ENCODE data around the gene SELENOO.
A peak's percentile ranks its signal among the peaks of the same experiment; 100 is the strongest.

DNA sequence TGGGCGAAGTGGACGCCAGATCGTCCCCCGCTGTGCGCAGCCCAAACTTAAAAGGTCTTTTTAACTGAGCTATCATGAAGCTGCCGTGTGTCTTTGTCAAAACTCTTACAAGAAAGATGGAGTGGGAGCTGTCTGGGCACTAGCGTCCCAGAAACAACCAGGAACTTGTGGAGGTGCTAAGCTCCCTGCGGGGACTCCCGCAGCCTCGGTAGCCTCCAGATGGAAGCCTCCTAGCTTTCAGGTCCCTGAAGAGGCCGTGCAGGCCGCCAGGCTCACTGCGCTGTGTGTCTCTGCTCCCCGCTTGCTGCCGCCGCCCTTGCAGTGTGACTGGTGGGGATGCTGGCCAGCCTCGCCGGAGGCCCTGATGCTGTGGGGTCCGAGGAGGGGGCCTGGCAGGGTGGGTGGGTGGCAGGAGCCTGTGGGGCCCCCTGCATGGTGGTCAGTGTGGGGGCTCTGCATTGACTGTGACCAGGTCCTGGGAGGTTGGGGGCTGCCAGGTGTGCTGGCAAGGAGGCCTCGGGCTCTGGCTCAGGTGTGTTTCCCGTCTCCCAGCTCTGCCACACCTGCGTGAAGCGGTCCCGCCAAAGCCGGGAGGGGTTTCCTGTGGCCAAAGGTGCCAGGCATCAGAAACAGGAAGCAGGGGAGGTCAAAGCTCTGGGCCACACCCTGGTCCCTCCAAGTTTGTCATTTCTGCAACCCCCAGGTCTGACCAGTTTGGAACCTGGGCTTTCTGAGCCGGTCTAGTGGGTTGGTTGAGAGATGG lies 13.9 kb upstream of the SELENOO start:
- no peak for TF ChIP-seq POLR2A (IDR thresholded peaks at IDR 0.05; ENCODE audit: low read depth, low read length)
- TF ChIP-seq POLR2AphosphoS5 (IDR thresholded peaks at IDR 0.05; ENCODE audit: low read depth, low read length), result no peak
- TF ChIP-seq PAX5 (IDR thresholded peaks at IDR 0.05; ENCODE audit: insufficient read depth, low read length, severe bottlenecking), result no peak
- no peak for TF ChIP-seq TAF1 (IDR thresholded peaks at IDR 0.05; ENCODE audit: low read depth, low read length)
- 0 out of 2 replicates have a peak, but pooled peaks have one; percentile 15 for TF ChIP-seq SPI1 (IDR thresholded peaks at IDR 0.05; ENCODE audit: low read depth, low read length)
